Ovary (tissue), 3 donors: ENCODE data around the gene RSRC1.

ENCODE experiments used
- EP300 ChIP-seq: sonication (generic); formaldehyde crosslinking; IDR thresholded peaks from one replicate; pipeline ENCODE4 v1.6.1; 2017; ENCODE audit warnings: antibody characterized with exemption
- TF ChIP-seq, protein P1 (sequence below), 3 donors: fragments of 450-650 bp in 2 of 3; fragments of 200-600 bp in 1 of 3; IDR thresholded peaks; one replicate each; pipeline versions ENCODE4 v1.5.1 to v1.8.0; 2016 to 2022; ENCODE audit warnings: antibody characterized with exemption in 3 of 3, mild to moderate bottlenecking in 1 of 3
- donor health status: DM: no; HTN: no; CAD: no.

DNA sequence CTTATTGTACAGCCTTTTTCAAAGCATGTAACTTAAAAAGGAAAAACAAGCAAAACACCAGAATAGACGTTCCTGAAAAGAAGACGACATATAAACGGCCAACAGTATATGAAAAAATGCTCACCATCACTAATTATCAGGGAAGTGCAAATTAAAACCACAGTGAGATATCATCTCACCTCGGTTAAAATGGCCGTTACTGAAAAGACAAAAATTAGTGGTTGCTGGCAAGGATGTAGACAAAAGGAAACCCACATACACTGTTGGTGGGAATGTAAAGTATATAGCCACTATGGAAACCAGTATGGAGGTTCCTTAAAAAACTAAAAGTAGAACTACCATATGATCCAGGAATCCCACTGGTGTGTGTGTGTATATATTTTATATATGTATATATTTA lies 396.6 kb downstream of the RSRC1 start:
- no peak for TF ChIP-seq EP300
- TF ChIP-seq, protein P1, sequence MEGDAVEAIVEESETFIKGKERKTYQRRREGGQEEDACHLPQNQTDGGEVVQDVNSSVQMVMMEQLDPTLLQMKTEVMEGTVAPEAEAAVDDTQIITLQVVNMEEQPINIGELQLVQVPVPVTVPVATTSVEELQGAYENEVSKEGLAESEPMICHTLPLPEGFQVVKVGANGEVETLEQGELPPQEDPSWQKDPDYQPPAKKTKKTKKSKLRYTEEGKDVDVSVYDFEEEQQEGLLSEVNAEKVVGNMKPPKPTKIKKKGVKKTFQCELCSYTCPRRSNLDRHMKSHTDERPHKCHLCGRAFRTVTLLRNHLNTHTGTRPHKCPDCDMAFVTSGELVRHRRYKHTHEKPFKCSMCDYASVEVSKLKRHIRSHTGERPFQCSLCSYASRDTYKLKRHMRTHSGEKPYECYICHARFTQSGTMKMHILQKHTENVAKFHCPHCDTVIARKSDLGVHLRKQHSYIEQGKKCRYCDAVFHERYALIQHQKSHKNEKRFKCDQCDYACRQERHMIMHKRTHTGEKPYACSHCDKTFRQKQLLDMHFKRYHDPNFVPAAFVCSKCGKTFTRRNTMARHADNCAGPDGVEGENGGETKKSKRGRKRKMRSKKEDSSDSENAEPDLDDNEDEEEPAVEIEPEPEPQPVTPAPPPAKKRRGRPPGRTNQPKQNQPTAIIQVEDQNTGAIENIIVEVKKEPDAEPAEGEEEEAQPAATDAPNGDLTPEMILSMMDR (IDR thresholded peaks at IDR 0.05), result no peak
